Small intestine (tissue), 7 donors: ENCODE data around the gene WDR70. TPM values are rescaled to one million over a fixed set of nuclear protein-coding genes. Genes with fewer than 3 reads are reported as not detected.
"Not testable (repeated sequence)": the region's sequence is repeated elsewhere in the genome, so short reads cannot be mapped to it uniquely, and the experiment has no call there.

Experiments
- DNase-seq, 2 donors: peaks; one replicate each; pipeline versions ENCODE4 v3.0.0 to v3.0.0-alpha.2; 2013
- FAIRE-seq: peaks from 2 replicates; lab custom pipeline; 2012; peaks lifted over from hg19 to GRCh38; lab: Jason Lieb, UNC
- H3K27ac ChIP-seq, 3 donors: one replicate each; pipeline ENCODE4 v1.5.1; 2013; ENCODE audit warnings: low read length in 2 of 3, mild to moderate bottlenecking in 2 of 3, control low read depth in 1 of 3, inconsistent platforms in 1 of 3, low read depth in 1 of 3, moderate library complexity in 1 of 3
- H3K27me3 ChIP-seq, 3 donors: one replicate each; pipeline ENCODE4 v1.6.1; 2013; ENCODE audit warnings: low read length in 3 of 3, inconsistent platforms in 1 of 3; ENCODE audit not compliant: control insufficient read depth in 3 of 3, insufficient read depth in 3 of 3
- H3K36me3 ChIP-seq, 3 donors: one replicate each; pipeline ENCODE4 v1.6.1; 2013; ENCODE audit warnings: low read length in 3 of 3, inconsistent platforms in 1 of 3, low read depth in 1 of 3, mild to moderate bottlenecking in 1 of 3, moderate library complexity in 1 of 3; ENCODE audit not compliant: control insufficient read depth in 3 of 3, insufficient read depth in 2 of 3
- H3K4me1 ChIP-seq, 3 donors: one replicate each; pipeline ENCODE4 v1.6.1; 2013; ENCODE audit warnings: low read length in 2 of 3, inconsistent platforms in 1 of 3, low read depth in 1 of 3, mild to moderate bottlenecking in 1 of 3, moderate library complexity in 1 of 3; ENCODE audit not compliant: control insufficient read depth in 3 of 3, insufficient read depth in 2 of 3
- H3K4me3 ChIP-seq, 3 donors: one replicate each; pipeline ENCODE4 v1.5.1; 2013; ENCODE audit warnings: low read length in 3 of 3, control low read depth in 1 of 3, inconsistent platforms in 1 of 3, low read depth in 1 of 3, mild to moderate bottlenecking in 1 of 3, moderate library complexity in 1 of 3
- H3K9me3 ChIP-seq, 2 donors: one replicate each; pipeline ENCODE4 v1.6.1; 2013; ENCODE audit warnings: low read depth in 1 of 2, low read length in 1 of 2; ENCODE audit not compliant: control insufficient read depth in 2 of 2, insufficient read depth in 1 of 2
- WGBS, 3 donors: extraction: QIAGEN DNeasy Blood & Tissue Kit; methylation state at CpG; one replicate each; pipeline ENCODE4 v1.1.7; 2013; 5-methylcytosine and 5-hydroxymethylcytosine counted together
- polyA plus RNA-seq, 4 donors: library from polyadenylated mRNA; stranded (reverse) in 3 of 4; unstranded in 1 of 4; fragments of 200-250 nt in 3 of 4; fragments of 120-200 nt in 1 of 4; gene quantifications; one replicate each; pipeline versions ENCODE4 v1.2.1 to v1.2.3, GENCODE V29; 2013
- donor health status: healthy with polysubstance abuse.
- donor health status: control.
- donor health status: control.
- donor health status: Bipolar disorder and iron deficiency.
- donor health status: healthy.

The WDR70 gene
- polyA plus RNA-seq, 4 donors = 13.2 to 24.6 (median 15.8) TPM

- H3K27me3 ChIP-seq = no peaks in the 10 kb centered on the region
- H3K4me3 ChIP-seq = no peak overlapping the region
- FAIRE-seq = no peak
- H3K36me3 ChIP-seq = no peaks in the 10 kb centered on the region
- H3K27ac ChIP-seq = no peak overlapping the region
- peaks cover 1 to 9% of the 10 kb centered on the region in 2 donors for H3K9me3 ChIP-seq
- 65 to 72% (median 67%) methylated on average over 3 of the region's 3 CpGs for WGBS, 3 donors
- H3K4me1 ChIP-seq = peaks cover 0 to 2% (median 0%) of the 10 kb centered on the region in 3 donors
- no peak for DNase-seq
Observed at GRCh38 chr5:37771203-37771611, 392.1 kb downstream of the WDR70 start.

GRCh38 chr5:37771731-37772130 lies 392.6 kb downstream of the WDR70 start:
- FAIRE-seq = no peak
- WGBS, 3 donors = 65 to 94% (median 89%) methylated on average over 2 of the region's 2 CpGs
- Histone ChIP-seq H3K4me3 (no peak overlapping the region), H3K9me3 (peaks cover 1 to 9% of the 10 kb centered on the region in 2 donors), H3K27ac (no peak overlapping the region), H3K4me1 (peaks cover 0 to 2% (median 0%) of the 10 kb centered on the region in 3 donors), H3K36me3 (no peaks in the 10 kb centered on the region), H3K27me3 (no peaks in the 10 kb centered on the region)
- DNase-seq = no peak

GRCh38 chr5:37772255-37772654 lies 393.1 kb downstream of the WDR70 start:
- H3K9me3 ChIP-seq = peaks cover 1 to 9% of the 10 kb centered on the region in 2 donors
- H3K4me3 ChIP-seq = no peak overlapping the region
- peaks cover 0 to 2% (median 0%) of the 10 kb centered on the region in 3 donors for H3K4me1 ChIP-seq
- DNase-seq (no peak), FAIRE-seq (no peak)
- no peaks in the 10 kb centered on the region for H3K36me3 ChIP-seq
- 78 to 89% (median 88%) methylated on average over 2 of the region's 2 CpGs for WGBS, 3 donors
- no peak overlapping the region for H3K27ac ChIP-seq
- no peaks in the 10 kb centered on the region for H3K27me3 ChIP-seq

- no peaks in the 10 kb centered on the region for H3K36me3 ChIP-seq
- FAIRE-seq (no peak), DNase-seq (no peak)
- H3K27me3 ChIP-seq = no peaks in the 10 kb centered on the region
- no peak overlapping the region for H3K27ac ChIP-seq
- H3K9me3 ChIP-seq = peaks cover 1 to 9% of the 10 kb centered on the region in 2 donors
- 77 to 86% (median 85%) methylated on average over 1 of the region's 1 CpG for WGBS, 3 donors
- no peak overlapping the region for H3K4me3 ChIP-seq
- H3K4me1 ChIP-seq = no peaks in the 10 kb centered on the region
Observed at GRCh38 chr5:37773809-37774208, 394.7 kb downstream of the WDR70 start.

GRCh38 chr5:37774912-37775483 lies 395.9 kb downstream of the WDR70 start:
- Histone ChIP-seq H3K36me3 (no peaks in the 10 kb centered on the region), H3K4me1 (no peaks in the 10 kb centered on the region), H3K27ac (no peak overlapping the region), H3K4me3 (no peak overlapping the region), H3K9me3 (peaks cover 1 to 9% of the 10 kb centered on the region in 2 donors), H3K27me3 (no peaks in the 10 kb centered on the region)
- FAIRE-seq (no peak), DNase-seq (no peak)
- 98 to 99% (median 99%) methylated on average over 9 of the region's 9 CpGs for WGBS, 3 donors

- H3K4me3 ChIP-seq = no peak overlapping the region
- no peaks in the 10 kb centered on the region for H3K27me3 ChIP-seq
- peaks cover 1 to 9% of the 10 kb centered on the region in 2 donors for H3K9me3 ChIP-seq
- no peak for DNase-seq
- H3K36me3 ChIP-seq = no peaks in the 10 kb centered on the region
- WGBS, 3 donors = 72 to 86% (median 84%) methylated on average over 7 of the region's 7 CpGs
- no peaks in the 10 kb centered on the region for H3K4me1 ChIP-seq
- no peak for FAIRE-seq
- peak overlapping the region in 2 of 3 donors; percentile 48 to 51 for H3K27ac ChIP-seq
Observed at GRCh38 chr5:37776826-37777225, 397.7 kb downstream of the WDR70 start.

GRCh38 chr5:37777432-37778130 lies 398.5 kb downstream of the WDR70 start:
- DNase-seq (no peak), FAIRE-seq (no peak)
- Histone ChIP-seq H3K4me3 (no peak overlapping the region), H3K4me1 (no peaks in the 10 kb centered on the region), H3K9me3 (peaks cover 1 to 9% of the 10 kb centered on the region in 2 donors), H3K27me3 (no peaks in the 10 kb centered on the region), H3K27ac (peak overlapping the region in 2 of 3 donors; percentile 48 to 51), H3K36me3 (no peaks in the 10 kb centered on the region)
- WGBS, 3 donors = 86 to 93% (median 93%) methylated on average over 15 of the region's 15 CpGs

- FAIRE-seq, H3K36me3 ChIP-seq, H3K9me3 ChIP-seq, H3K27ac ChIP-seq, DNase-seq, H3K4me3 ChIP-seq, H3K4me1 ChIP-seq, H3K27me3 ChIP-seq: not testable (repeated sequence)
- 88 to 91% (median 90%) methylated on average over 8 of the region's 8 CpGs for WGBS, 3 donors
Observed at GRCh38 chr5:37781409-37781808, 402.3 kb downstream of the WDR70 start.
